ENCODE data around the gene KANK4. TPM values are rescaled to one million over a fixed set of nuclear protein-coding genes. Genes with fewer than 3 reads are reported as not detected.
"Not testable (repeated sequence)": the region's sequence is repeated elsewhere in the genome, so short reads cannot be mapped to it uniquely, and the experiment has no call there.

Gene KANK4
- total RNA-seq, 2 donors from 2014 or later, result 0.46 to 0.70 TPM

- Histone ChIP-seq H3K9me3 (ENCODE audit: control insufficient read depth, low read length) (peaks cover 15% of the 10 kb centered on the region), H3K27ac (ENCODE audit: low read depth, low read length) (no peak overlapping the region), H3K27me3 (ENCODE audit: control insufficient read depth, insufficient read depth, low read length, poor library complexity, severe bottlenecking) (no peaks in the 10 kb centered on the region), H3K9ac (ENCODE audit: extremely low read depth, low read length, poor library complexity, severe bottlenecking) (no peak overlapping the region), H3K4me1 (ENCODE audit: control insufficient read depth, insufficient read depth, low read length) (peaks cover 5% of the 10 kb centered on the region), H3K36me3 (ENCODE audit: control insufficient read depth, insufficient read depth, low read length) (no peaks in the 10 kb centered on the region), H3K4me3 (ENCODE audit: low read length) (no peak overlapping the region)
- DNase-seq, result no peak
- WGBS, 2 experiments (ENCODE audit: insufficient coverage in 1 of 2, insufficient read length in 1 of 2), result 92 to 96% methylated on average over 3 to 9 of the region's 9 CpGs
- H3K36me3 Mint-ChIP-seq (ENCODE audit: low read depth), result no peaks in the 10 kb centered on the region
- no peak overlapping the region for H3K4me3 Mint-ChIP-seq
- peaks cover 16% of the 10 kb centered on the region for H3K9me3 Mint-ChIP-seq
- H3K4me1 Mint-ChIP-seq, result peaks cover 21% of the 10 kb centered on the region
- H3K27me3 Mint-ChIP-seq (ENCODE audit: insufficient read depth), result no peaks in the 10 kb centered on the region
- TF ChIP-seq CTCF (conservative IDR thresholded peaks at IDR 0.05), result no peak
- H3K27ac Mint-ChIP-seq, result no peak overlapping the region
Observed at GRCh38 chr1:62240651-62241370, 78.4 kb downstream of the KANK4 start.

GRCh38 chr1:62239652-62240403 is 79.4 kb downstream of the KANK4 start:
- not testable (repeated sequence) for H3K9ac ChIP-seq (ENCODE audit: extremely low read depth, low read length, poor library complexity, severe bottlenecking); H3K27me3 Mint-ChIP-seq (ENCODE audit: insufficient read depth); H3K4me1 ChIP-seq (ENCODE audit: control insufficient read depth, insufficient read depth, low read length); H3K27me3 ChIP-seq (ENCODE audit: control insufficient read depth, insufficient read depth, low read length, poor library complexity, severe bottlenecking); H3K36me3 Mint-ChIP-seq (ENCODE audit: low read depth); H3K27ac Mint-ChIP-seq; H3K4me3 Mint-ChIP-seq; H3K36me3 ChIP-seq (ENCODE audit: control insufficient read depth, insufficient read depth, low read length); DNase-seq; H3K27ac ChIP-seq (ENCODE audit: low read depth, low read length); H3K4me3 ChIP-seq (ENCODE audit: low read length)
- H3K9me3 Mint-ChIP-seq, result peaks cover 13% of the 10 kb centered on the region
- H3K4me1 Mint-ChIP-seq, result peaks cover 15% of the 10 kb centered on the region
- peaks cover 14% of the 10 kb centered on the region for H3K9me3 ChIP-seq (ENCODE audit: control insufficient read depth, low read length)
- WGBS, 2 experiments (ENCODE audit: insufficient coverage in 1 of 2, insufficient read length in 1 of 2), result 100% methylated on average over 1 of the region's 3 CpGs; no CpG with 5 or more reads in 1 of the 2 experiments

- no peak overlapping the region for H3K4me3 Mint-ChIP-seq
Observed at GRCh38 chr1:62238507-62238906, 80.7 kb downstream of the KANK4 start.

More at GRCh38 chr1:62238507-62238906, 80.7 kb downstream of the KANK4 start:
- Histone ChIP-seq H3K9ac (ENCODE audit: extremely low read depth, low read length, poor library complexity, severe bottlenecking) (no peak overlapping the region), H3K27ac (ENCODE audit: low read depth, low read length) (no peak overlapping the region), H3K9me3 (ENCODE audit: control insufficient read depth, low read length) (peaks cover under 1% of the 10 kb centered on the region), H3K36me3 (ENCODE audit: control insufficient read depth, insufficient read depth, low read length) (no peaks in the 10 kb centered on the region), H3K27me3 (ENCODE audit: control insufficient read depth, insufficient read depth, low read length, poor library complexity, severe bottlenecking) (no peaks in the 10 kb centered on the region), H3K4me3 (ENCODE audit: low read length) (no peak overlapping the region), H3K4me1 (ENCODE audit: control insufficient read depth, insufficient read depth, low read length) (peaks cover 3% of the 10 kb centered on the region)
- no peaks in the 10 kb centered on the region for H3K27me3 Mint-ChIP-seq (ENCODE audit: insufficient read depth)
- peaks cover 17% of the 10 kb centered on the region for H3K4me1 Mint-ChIP-seq
- no peak overlapping the region for H3K27ac Mint-ChIP-seq
- WGBS, 2 experiments (ENCODE audit: insufficient coverage in 1 of 2, insufficient read length in 1 of 2), result 81 to 94% methylated on average over 7 to 9 of the region's 9 CpGs
- peaks cover 2% of the 10 kb centered on the region for H3K9me3 Mint-ChIP-seq
- H3K36me3 Mint-ChIP-seq (ENCODE audit: low read depth), result no peaks in the 10 kb centered on the region
- TF ChIP-seq CTCF (conservative IDR thresholded peaks at IDR 0.05), result no peak
- no peak for DNase-seq

All from endodermal cell (in vitro differentiated cells).